Osteocyte (in vitro differentiated cells): ENCODE data around the gene APC2. TPM values are rescaled to one million over a fixed set of nuclear protein-coding genes. Genes with fewer than 3 reads are reported as not detected.

Experiments used
- DNase-seq: peaks from one replicate; pipeline ENCODE4 v3.0.0; 2021; ENCODE audit warnings: mixed read lengths; ENCODE audit not compliant: unreplicated experiment; ENCODE audit errors: extremely low spot score
- H3K27ac Mint-ChIP-seq: one replicate; pipeline ENCODE4 v1.8.0; 2021; ENCODE audit warnings: mild to moderate bottlenecking, mixed read lengths; ENCODE audit not compliant: unreplicated experiment
- H3K27me3 Mint-ChIP-seq: one replicate; pipeline ENCODE4 v1.8.0; 2021; ENCODE audit warnings: mixed read lengths; ENCODE audit not compliant: unreplicated experiment
- H3K36me3 Mint-ChIP-seq: one replicate; pipeline ENCODE4 v1.8.0; 2021; ENCODE audit warnings: mixed read lengths; ENCODE audit not compliant: unreplicated experiment
- H3K4me1 Mint-ChIP-seq: one replicate; pipeline ENCODE4 v1.8.0; 2021; ENCODE audit warnings: mixed read lengths; ENCODE audit not compliant: unreplicated experiment
- H3K4me3 Mint-ChIP-seq: one replicate; pipeline ENCODE4 v1.8.0; 2021; ENCODE audit warnings: mild to moderate bottlenecking, moderate library complexity, mixed read lengths; ENCODE audit not compliant: unreplicated experiment
- H3K9me3 Mint-ChIP-seq: one replicate; pipeline ENCODE4 v1.8.0; 2021; ENCODE audit warnings: mixed read lengths; ENCODE audit not compliant: unreplicated experiment
- CTCF ChIP-seq: fragments of 200-600 bp; sonication (generic); IDR thresholded peaks from 2 replicates; pipeline ENCODE4 v1.5.0; 2021; ENCODE audit warnings: antibody characterized with exemption, mild to moderate bottlenecking, moderate library complexity
- total RNA-seq: library from RNA; stranded (reverse); gene quantifications from 2 replicates; pipeline ENCODE4 v1.2.1, GENCODE V29; 2021

APC2 gene
- total RNA-seq, 1 donor from 2014 or later, result 1.2 TPM

- Mint-ChIP-seq H3K4me3 (no peak overlapping the region), H3K27me3 (peaks cover 44% of the 10 kb centered on the region), H3K36me3 (no peaks in the 10 kb centered on the region), H3K9me3 (no peaks in the 10 kb centered on the region), H3K27ac (no peak overlapping the region), H3K4me1 (peaks cover 13% of the 10 kb centered on the region)
- no peak for TF ChIP-seq CTCF
- DNase-seq, result no peak
Observed at GRCh38 chr19:1451916-1452801, 2.2 kb downstream of the APC2 start.

- Mint-ChIP-seq H3K4me1 (peaks cover 9% of the 10 kb centered on the region), H3K36me3 (no peaks in the 10 kb centered on the region), H3K27me3 (peaks cover 36% of the 10 kb centered on the region), H3K9me3 (no peaks in the 10 kb centered on the region), H3K4me3 (no peak overlapping the region), H3K27ac (no peak overlapping the region)
- no peak for DNase-seq
- TF ChIP-seq CTCF, result no peak
Observed at GRCh38 chr19:1452802-1453524, 3.0 kb downstream of the APC2 start.

GRCh38 chr19:1453525-1454364 lies 3.8 kb downstream of the APC2 start:
- Mint-ChIP-seq H3K27ac (no peak overlapping the region), H3K4me1 (peaks cover 9% of the 10 kb centered on the region), H3K4me3 (no peak overlapping the region), H3K36me3 (no peaks in the 10 kb centered on the region), H3K27me3 (peaks cover 33% of the 10 kb centered on the region), H3K9me3 (no peaks in the 10 kb centered on the region)
- no peak for DNase-seq
- no peak for TF ChIP-seq CTCF

- Mint-ChIP-seq H3K4me3 (no peak overlapping the region), H3K27ac (no peak overlapping the region), H3K4me1 (peaks cover 5% of the 10 kb centered on the region), H3K27me3 (peaks cover 26% of the 10 kb centered on the region), H3K36me3 (no peaks in the 10 kb centered on the region), H3K9me3 (no peaks in the 10 kb centered on the region)
- no peak for TF ChIP-seq CTCF
- DNase-seq, result no peak
Observed at GRCh38 chr19:1455002-1455335, 5.0 kb downstream of the APC2 start.
